Mesothelial cell of epicardium (in vitro differentiated cells): ENCODE measurements around the gene HEBP1. TPM values are rescaled to one million over a fixed set of nuclear protein-coding genes. Genes with fewer than 3 reads are reported as not detected.

Experiments used
- DNase-seq, 2 experiments: peaks; one replicate each; pipeline ENCODE4 v3.0.0; 2021; ENCODE audit warnings: low spot score in 2 of 2; ENCODE audit not compliant: unreplicated experiment in 2 of 2
- H3K27ac Mint-ChIP-seq: 2 replicates; pipeline ENCODE4 v1.8.0; 2021; ENCODE audit warnings: mixed read lengths
- H3K27me3 Mint-ChIP-seq: 2 replicates; pipeline ENCODE4 v1.8.0; 2021; ENCODE audit warnings: low read depth, mixed read lengths
- H3K36me3 Mint-ChIP-seq: 2 replicates; pipeline ENCODE4 v1.8.0; 2021; ENCODE audit warnings: mixed read lengths
- H3K4me1 Mint-ChIP-seq: 2 replicates; pipeline ENCODE4 v1.8.0; 2021; ENCODE audit warnings: mixed read lengths
- H3K4me3 Mint-ChIP-seq: 2 replicates; pipeline ENCODE4 v1.8.0; 2021; ENCODE audit warnings: mild to moderate bottlenecking, moderate library complexity, mixed read lengths
- H3K9me3 Mint-ChIP-seq: 2 replicates; pipeline ENCODE4 v1.8.0; 2021; ENCODE audit warnings: mixed read lengths
- CTCF ChIP-seq: fragments of 200-600 bp; sonication (generic); IDR thresholded peaks from one replicate; pipeline ENCODE4 v1.5.0; 2021; ENCODE audit warnings: antibody characterized with exemption; ENCODE audit not compliant: unreplicated experiment
- total RNA-seq: library from RNA; stranded (reverse); gene quantifications from 3 replicates; pipeline ENCODE4 v1.2.1, GENCODE V29; 2021

HEBP1 gene
- total RNA-seq, 1 donor from 2014 or later, result 55.0 TPM

- Mint-ChIP-seq H3K27ac (no peak overlapping the region), H3K4me3 (no peak overlapping the region), H3K36me3 (no peaks in the 10 kb centered on the region), H3K9me3 (no peaks in the 10 kb centered on the region), H3K27me3 (no peaks in the 10 kb centered on the region), H3K4me1 (no peaks in the 10 kb centered on the region)
- DNase-seq, result no peak
- no peak for TF ChIP-seq CTCF
Measured at GRCh38 chr12:13022851-13023271, 22.8 kb upstream of the HEBP1 start.

- Mint-ChIP-seq H3K4me1 (peaks cover 12% of the 10 kb centered on the region), H3K27me3 (peaks cover 8% of the 10 kb centered on the region), H3K9me3 (no peaks in the 10 kb centered on the region), H3K4me3 (no peak overlapping the region), H3K27ac (no peak overlapping the region), H3K36me3 (no peaks in the 10 kb centered on the region)
- no peak for DNase-seq
- no peak for TF ChIP-seq CTCF
Measured at GRCh38 chr12:13011098-13011497, 11.0 kb upstream of the HEBP1 start.

GRCh38 chr12:13008741-13009380 lies 8.8 kb upstream of the HEBP1 start:
- DNase-seq, result no peak

GRCh38 chr12:13007496-13008233 lies 7.6 kb upstream of the HEBP1 start:
- Mint-ChIP-seq H3K27me3 (peaks cover 3% of the 10 kb centered on the region), H3K4me1 (peaks cover 21% of the 10 kb centered on the region), H3K4me3 (no peak overlapping the region), H3K36me3 (no peaks in the 10 kb centered on the region), H3K27ac (peak overlapping the region; percentile 88), H3K9me3 (no peaks in the 10 kb centered on the region)
- no peak for DNase-seq
- TF ChIP-seq CTCF, result no peak

More at GRCh38 chr12:13008741-13009380, 8.8 kb upstream of the HEBP1 start:
- no peak for TF ChIP-seq CTCF
- Mint-ChIP-seq H3K27ac (peak overlapping the region; percentile 11), H3K27me3 (peaks cover 3% of the 10 kb centered on the region), H3K4me3 (no peak overlapping the region), H3K36me3 (no peaks in the 10 kb centered on the region), H3K9me3 (no peaks in the 10 kb centered on the region), H3K4me1 (peaks cover 17% of the 10 kb centered on the region)

- Mint-ChIP-seq H3K27me3 (no peaks in the 10 kb centered on the region), H3K36me3 (no peaks in the 10 kb centered on the region), H3K4me1 (peaks cover 35% of the 10 kb centered on the region), H3K9me3 (no peaks in the 10 kb centered on the region), H3K4me3 (no peak overlapping the region), H3K27ac (no peak overlapping the region)
- TF ChIP-seq CTCF, result no peak
- no peak for DNase-seq
Measured at GRCh38 chr12:13005649-13006048, 5.6 kb upstream of the HEBP1 start.
